Superior temporal gyrus (tissue), 1 donor: ENCODE data around the gene NRROS.
"Not testable (repeated sequence)": the region's sequence is repeated elsewhere in the genome, so short reads cannot be mapped to it uniquely, and the experiment has no call there.

Experiments used
- DNase-seq: peaks from one replicate; pipeline ENCODE4 v3.0.0-alpha.2; 2016; ENCODE audit errors: extremely low spot score

Gene NRROS

GRCh38 chr3:196639483-196640296 is at the start of gene NRROS:
Gene NRROS (plus strand): TSS chr3:196639694. CDS start chr3:196654540, 14,846 bp downstream.
- peak; percentile 41 for DNase-seq

- DNase-seq: no peak
Measured at GRCh38 chr3:196590279-196590678, 49.2 kb upstream of the NRROS start.

GRCh38 chr3:196596355-196596754 is 43.1 kb upstream of the NRROS start:
- no peak for DNase-seq

- DNase-seq: not testable (repeated sequence)
Measured at GRCh38 chr3:196597971-196598733, 41.3 kb upstream of the NRROS start.

- no peak for DNase-seq
Measured at GRCh38 chr3:196599734-196600128, 39.8 kb upstream of the NRROS start.

- DNase-seq: no peak
Measured at GRCh38 chr3:196600359-196600758, 39.1 kb upstream of the NRROS start.

- no peak for DNase-seq
Measured at GRCh38 chr3:196602673-196603072, 36.8 kb upstream of the NRROS start.

GRCh38 chr3:196603683-196604082 is 35.8 kb upstream of the NRROS start:
- DNase-seq: no peak

- DNase-seq: no peak
Measured at GRCh38 chr3:196604548-196604947, 34.9 kb upstream of the NRROS start.

GRCh38 chr3:196608693-196609092 is 30.8 kb upstream of the NRROS start:
- no peak for DNase-seq

- DNase-seq: peak; percentile 84
Measured at GRCh38 chr3:196609343-196609775, 30.1 kb upstream of the NRROS start.

GRCh38 chr3:196609805-196610515 is 29.5 kb upstream of the NRROS start:
- DNase-seq: no peak

- no peak for DNase-seq
Measured at GRCh38 chr3:196611761-196612483, 27.6 kb upstream of the NRROS start.

GRCh38 chr3:196615234-196615633 is 24.3 kb upstream of the NRROS start:
- not testable (repeated sequence) for DNase-seq

- no peak for DNase-seq
Measured at GRCh38 chr3:196617256-196617655, 22.2 kb upstream of the NRROS start.

- DNase-seq: no peak
Measured at GRCh38 chr3:196619223-196619622, 20.3 kb upstream of the NRROS start.

GRCh38 chr3:196619627-196620026 is 19.9 kb upstream of the NRROS start:
- not testable (repeated sequence) for DNase-seq

GRCh38 chr3:196620161-196620604 is 19.3 kb upstream of the NRROS start:
- DNase-seq: no peak

- no peak for DNase-seq
Measured at GRCh38 chr3:196620684-196621083, 18.8 kb upstream of the NRROS start.

GRCh38 chr3:196621611-196622010 is 17.9 kb upstream of the NRROS start:
- no peak for DNase-seq

GRCh38 chr3:196624067-196624790 is 15.3 kb upstream of the NRROS start:
- DNase-seq: peak; percentile 34
